K562 (cell line): Measurements from ENCODE around the gene KDM2A. TPM values are rescaled to one million over a fixed set of nuclear protein-coding genes. Genes with fewer than 3 reads are reported as not detected.

Source experiments
- GATA2 ChIP-seq: sonication (generic); formaldehyde crosslinking; IDR thresholded peaks from 2 replicates; pipeline ENCODE4 v1.4.0; 2020; ENCODE audit warnings: mild to moderate bottlenecking, missing genetic modification reagents
- HDAC1 ChIP-seq, 2 experiments: fragments of 450-650 bp; IDR thresholded peaks; 2 replicates each; pipeline ENCODE4 v1.6.1; 2016 to 2017; ENCODE audit warnings: inconsistent platforms in 1 of 2, mild to moderate bottlenecking in 1 of 2, moderate library complexity in 1 of 2
- MXD1 ChIP-seq: fragments of 250-450 bp; sonication (Bioruptor Pico); IDR thresholded peaks from 2 replicates; pipeline ENCODE4 v1.8.0; 2021; ENCODE audit warnings: borderline replicate concordance, mild to moderate bottlenecking, moderate library complexity; ENCODE audit not compliant: poor library complexity, severe bottlenecking
- PHF21A ChIP-seq: fragments of 450-650 bp; IDR thresholded peaks from 2 replicates; pipeline ENCODE4 v1.6.1; 2017; ENCODE audit warnings: low read depth, borderline replicate concordance
- SIX5 ChIP-seq, 2 experiments: IDR thresholded peaks; 2 replicates each; pipeline ENCODE4 v1.6.1; 2011; ENCODE audit warnings: low read length in 2 of 2, borderline replicate concordance in 1 of 2, low read depth in 1 of 2, mild to moderate bottlenecking in 1 of 2, moderate library complexity in 1 of 2; ENCODE audit not compliant: insufficient read depth in 1 of 2
- ZNF551 ChIP-seq: fragments of 250-450 bp; sonication (Bioruptor Pico); IDR thresholded peaks from 2 replicates; pipeline ENCODE4 v1.5.0; 2021; ENCODE audit warnings: mild to moderate bottlenecking, moderate library complexity
- polyA plus RNA-seq, 8 experiments: library from polyadenylated mRNA; depleted of rRNA in 4 of 8; stranded (reverse) in 5 of 8; unstranded in 3 of 8; fragments of >200 nt; fragmentation: Nextera tagmentation in 2 of 8; fragmentation: Illumina TruSeq in 1 of 8; extraction: Ambion mirVana in 2 of 8; extraction: Trizol in 1 of 8; gene quantifications; 2 replicates each; pipeline versions ENCODE4 v1.2.1 to v1.2.3, GENCODE V29; 2011 to 2014; ENCODE audit warnings: inconsistent platforms in 1 of 8, missing spikeins in 1 of 8
- total RNA-seq, 7 experiments: library from RNA; depleted of rRNA in 6 of 7; stranded (reverse); fragments of >200 nt in 6 of 7; fragmentation: Illumina TruSeq in 2 of 7; extraction: Trizol in 2 of 7; gene quantifications; 2 replicates each; pipeline versions ENCODE4 v1.2.1 to v1.2.3, GENCODE V29; 2011 to 2021; ENCODE audit warnings: low replicate concordance in 1 of 7
- TF ChIP-seq, protein P1 (sequence below): sonication (generic); formaldehyde crosslinking; IDR thresholded peaks from 2 replicates; pipeline ENCODE4 v1.8.0; 2022; ENCODE audit warnings: mild to moderate bottlenecking, missing genetic modification reagents
- TF ChIP-seq, protein P2 (sequence below): fragments of 450-650 bp; IDR thresholded peaks from 2 replicates; pipeline ENCODE4 v1.6.1; 2016; ENCODE audit warnings: antibody characterized with exemption

Gene KDM2A
- total and polyA plus RNA-seq, 9 of the 15 experiments (the other 6 are each of a cell fraction or from before 2014, with no cell fraction given), result 5.0 to 39.3 (median 21.3) TPM

- peak; percentile 92 for TF ChIP-seq MXD1 (CRISPR knock-in tag)
- TF ChIP-seq, protein P1, sequence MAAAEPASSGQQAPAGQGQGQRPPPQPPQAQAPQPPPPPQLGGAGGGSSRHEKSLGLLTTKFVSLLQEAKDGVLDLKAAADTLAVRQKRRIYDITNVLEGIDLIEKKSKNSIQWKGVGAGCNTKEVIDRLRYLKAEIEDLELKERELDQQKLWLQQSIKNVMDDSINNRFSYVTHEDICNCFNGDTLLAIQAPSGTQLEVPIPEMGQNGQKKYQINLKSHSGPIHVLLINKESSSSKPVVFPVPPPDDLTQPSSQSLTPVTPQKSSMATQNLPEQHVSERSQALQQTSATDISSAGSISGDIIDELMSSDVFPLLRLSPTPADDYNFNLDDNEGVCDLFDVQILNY (CRISPR knock-in tag), result no peak
- no peak for TF ChIP-seq ZNF551 (CRISPR knock-in tag)
- TF ChIP-seq, protein P2, sequence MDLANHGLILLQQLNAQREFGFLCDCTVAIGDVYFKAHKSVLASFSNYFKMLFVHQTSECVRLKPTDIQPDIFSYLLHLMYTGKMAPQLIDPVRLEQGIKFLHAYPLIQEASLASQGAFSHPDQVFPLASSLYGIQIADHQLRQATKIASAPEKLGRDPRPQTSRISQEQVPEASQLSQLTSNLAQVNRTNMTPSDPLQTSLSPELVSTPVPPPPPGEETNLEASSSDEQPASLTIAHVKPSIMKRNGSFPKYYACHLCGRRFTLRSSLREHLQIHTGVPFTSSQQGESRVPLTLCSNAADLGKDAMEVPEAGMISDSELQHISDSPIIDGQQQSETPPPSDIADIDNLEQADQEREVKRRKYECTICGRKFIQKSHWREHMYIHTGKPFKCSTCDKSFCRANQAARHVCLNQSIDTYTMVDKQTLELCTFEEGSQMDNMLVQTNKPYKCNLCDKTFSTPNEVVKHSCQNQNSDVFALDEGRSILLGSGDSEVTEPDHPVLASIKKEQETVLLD, result no peak
- TF ChIP-seq SIX5 (IDR thresholded peaks at IDR 0.05; ENCODE audit: borderline replicate concordance in 1 of 2, insufficient read depth in 1 of 2, low read depth in 1 of 2, low read length in 2 of 2), result no peak
- TF ChIP-seq GATA2 (CRISPR knock-in tag), result no peak
- no peak for TF ChIP-seq PHF21A
- TF ChIP-seq HDAC1 (IDR thresholded peaks at IDR 0.05), result peak in 1 of 2 experiments; percentile 97; a peak in 2 of 4 replicates
Measured at GRCh38 chr11:67239783-67240575, 120.9 kb downstream of the KDM2A start (continued).
